Measurements from ENCODE around the gene ANKRD13D.
"Not testable (repeated sequence)": the region's sequence is repeated elsewhere in the genome, so short reads cannot be mapped to it uniquely, and the experiment has no call there.

ANKRD13D gene

DNA sequence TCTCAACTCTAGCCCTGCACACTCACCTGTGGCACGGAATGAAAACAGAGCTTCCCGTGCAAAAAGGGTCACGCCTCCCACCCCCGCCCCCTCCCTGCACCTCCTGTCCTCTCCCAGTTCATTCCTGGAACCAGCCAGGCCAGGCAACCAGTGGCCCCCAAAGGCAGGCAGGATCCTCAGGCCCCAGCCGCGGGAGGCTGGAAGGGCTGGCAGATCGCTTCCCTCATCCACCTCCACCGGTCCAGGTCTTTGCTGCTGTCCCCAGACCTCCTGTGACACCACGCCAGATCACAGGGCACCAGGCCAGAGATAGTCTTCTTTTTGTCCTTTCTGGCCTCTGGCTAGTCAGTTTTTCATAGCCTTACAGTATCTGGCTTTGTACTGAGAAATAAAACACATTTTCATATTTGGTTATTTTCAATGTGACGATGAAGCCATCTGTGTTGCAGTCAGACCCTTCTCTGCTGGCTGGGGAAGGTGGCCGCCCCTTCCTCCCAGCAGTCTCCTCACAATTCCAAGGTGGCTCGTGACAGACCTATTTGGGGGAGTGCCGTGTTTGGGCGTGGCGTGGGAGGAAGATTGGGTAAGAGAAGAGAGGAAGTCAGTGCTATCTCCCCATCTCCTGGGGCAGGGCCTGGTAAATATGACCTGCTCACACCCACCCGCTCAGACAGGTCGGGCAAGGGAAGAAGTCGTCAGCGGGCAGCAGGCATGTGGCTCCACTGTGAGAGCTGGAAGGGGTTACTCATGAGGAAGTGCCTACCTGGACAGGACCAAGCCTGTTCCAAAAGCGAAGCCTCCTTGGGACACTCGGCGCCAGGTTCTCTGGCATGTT is 23.3 kb downstream of the ANKRD13D start:
- Histone ChIP-seq H3K27me3 (ENCODE audit: control insufficient read depth in 1 of 2, insufficient read depth in 2 of 2, low read length in 2 of 2) (no peaks in the 10 kb centered on the region), H3K4me3 (ENCODE audit: low read depth in 1 of 2, low read length in 2 of 2) (no peak overlapping the region), H3K4me1 (ENCODE audit: insufficient read depth, low read length) (no peaks in the 10 kb centered on the region), H3K9me3 (ENCODE audit: low read length) (no peaks in the 10 kb centered on the region), H3K36me3 (ENCODE audit: insufficient read depth, low read length) (no peaks in the 10 kb centered on the region), H3K27ac (ENCODE audit: low read depth, low read length) (no peak overlapping the region), H3K9ac (ENCODE audit: low read length) (no peak overlapping the region)

DNA sequence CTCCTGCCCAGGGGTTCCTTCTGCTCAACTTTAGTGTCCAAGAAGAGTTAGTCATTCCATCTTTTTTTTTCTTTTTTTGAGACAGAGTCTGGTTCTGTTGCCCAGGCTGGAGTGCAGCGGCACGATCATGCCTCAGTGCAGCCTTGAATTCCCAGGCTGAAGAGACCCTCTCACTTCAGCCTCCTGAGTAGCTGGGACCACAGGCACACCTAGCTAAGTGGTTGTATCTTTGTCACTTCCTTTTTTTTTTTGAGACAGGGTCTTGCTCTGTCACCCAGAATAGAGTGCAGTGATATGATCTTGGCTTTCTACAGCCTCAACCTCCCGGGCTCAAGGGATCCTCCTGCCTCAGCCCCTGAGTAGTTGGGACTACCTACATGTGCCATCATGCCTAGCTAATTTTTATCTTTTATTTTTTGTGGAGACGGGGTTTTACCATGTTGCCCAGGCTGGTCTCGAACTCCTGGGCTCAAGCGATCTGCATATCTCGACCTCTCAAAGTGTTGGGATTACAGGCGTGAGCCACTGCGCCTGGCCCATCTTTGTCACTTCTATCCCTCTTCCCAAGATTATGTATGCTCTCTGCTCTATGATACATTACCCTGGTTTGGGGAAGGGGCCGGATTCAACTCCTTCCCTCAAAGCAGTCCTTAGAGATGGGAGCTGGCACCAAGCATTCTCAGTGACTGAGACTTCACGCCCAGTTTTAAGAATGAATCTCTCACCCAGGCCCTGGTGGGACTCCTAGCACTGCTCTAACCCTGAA is 24.2 kb downstream of the ANKRD13D start:
- H3K36me3 ChIP-seq (ENCODE audit: insufficient read depth, low read length): no peaks in the 10 kb centered on the region
- no peaks in the 10 kb centered on the region for H3K27me3 ChIP-seq (ENCODE audit: control insufficient read depth in 1 of 2, insufficient read depth in 2 of 2, low read length in 2 of 2)
- H3K27ac ChIP-seq (ENCODE audit: low read depth, low read length): no peak overlapping the region
- H3K9me3 ChIP-seq (ENCODE audit: low read length): no peaks in the 10 kb centered on the region
- peaks cover 2% of the 10 kb centered on the region for H3K4me1 ChIP-seq (ENCODE audit: insufficient read depth, low read length)
- no peak overlapping the region for H3K4me3 ChIP-seq (ENCODE audit: low read depth in 1 of 2, low read length in 2 of 2)
- no peak overlapping the region for H3K9ac ChIP-seq (ENCODE audit: low read length)

DNA sequence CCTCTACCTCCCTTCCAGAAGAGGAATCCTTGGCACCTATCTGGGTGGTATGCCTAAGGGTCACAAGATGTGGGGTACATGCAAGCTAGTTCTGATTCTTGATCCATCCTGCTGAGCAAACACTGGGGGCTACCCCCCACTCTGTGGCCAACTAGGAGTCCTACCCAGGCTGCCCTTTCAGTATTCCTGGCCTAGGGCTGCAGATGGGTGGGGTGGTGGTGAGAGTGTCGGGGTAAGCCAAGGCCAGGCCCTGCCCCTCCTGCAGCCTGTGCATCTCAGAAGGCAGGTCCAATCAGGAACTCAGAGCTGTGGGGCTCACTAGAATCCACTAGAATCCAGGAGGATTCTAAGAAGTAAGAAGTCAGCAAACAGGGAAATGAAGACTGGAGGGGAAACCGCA is 25.1 kb downstream of the ANKRD13D start:
- Histone ChIP-seq H3K27ac (ENCODE audit: low read depth, low read length) (no peak overlapping the region), H3K4me3 (ENCODE audit: low read depth in 1 of 2, low read length in 2 of 2) (no peak overlapping the region), H3K4me1 (ENCODE audit: insufficient read depth, low read length) (peaks cover 11% of the 10 kb centered on the region), H3K36me3 (ENCODE audit: insufficient read depth, low read length) (no peaks in the 10 kb centered on the region), H3K9me3 (ENCODE audit: low read length) (no peaks in the 10 kb centered on the region), H3K9ac (ENCODE audit: low read length) (no peak overlapping the region), H3K27me3 (ENCODE audit: control insufficient read depth in 1 of 2, insufficient read depth in 2 of 2, low read length in 2 of 2) (no peaks in the 10 kb centered on the region)

DNA sequence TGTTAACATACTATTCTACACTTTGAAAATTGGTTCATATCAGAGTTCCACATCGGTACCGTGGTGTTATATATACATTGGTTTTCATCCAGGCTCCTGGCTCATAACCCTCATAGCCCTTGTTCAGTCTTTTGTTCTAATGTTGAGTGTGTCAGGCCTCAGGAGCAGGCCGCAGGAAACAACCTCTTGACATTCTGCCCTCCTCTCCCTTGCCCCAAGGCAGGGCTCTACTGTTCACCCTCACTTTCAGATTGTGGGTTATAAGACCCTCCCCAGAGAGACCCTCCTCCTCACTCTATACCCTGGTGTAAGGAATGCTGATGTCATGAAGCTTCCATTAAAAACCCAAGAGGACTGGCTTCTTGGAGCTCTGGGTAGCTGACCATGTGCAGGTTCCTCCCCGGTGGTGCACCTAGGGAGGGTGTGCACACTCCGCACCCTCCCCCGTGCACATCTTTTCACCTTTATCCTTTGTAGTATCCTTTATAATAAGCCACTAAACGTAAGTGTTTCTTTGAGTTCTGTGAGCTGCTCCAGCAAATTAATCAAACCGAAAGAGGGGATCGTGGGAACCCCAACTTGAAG is 26.3 kb downstream of the ANKRD13D start:
- Histone ChIP-seq H3K4me1 (ENCODE audit: insufficient read depth, low read length) (peaks cover 11% of the 10 kb centered on the region), H3K36me3 (ENCODE audit: insufficient read depth, low read length) (no peaks in the 10 kb centered on the region), H3K27me3 (ENCODE audit: control insufficient read depth in 1 of 2, insufficient read depth in 2 of 2, low read length in 2 of 2) (no peaks in the 10 kb centered on the region), H3K4me3 (ENCODE audit: low read depth in 1 of 2, low read length in 2 of 2) (no peak overlapping the region), H3K9me3 (ENCODE audit: low read length) (no peaks in the 10 kb centered on the region), H3K9ac (ENCODE audit: low read length) (no peak overlapping the region), H3K27ac (ENCODE audit: low read depth, low read length) (no peak overlapping the region)

DNA sequence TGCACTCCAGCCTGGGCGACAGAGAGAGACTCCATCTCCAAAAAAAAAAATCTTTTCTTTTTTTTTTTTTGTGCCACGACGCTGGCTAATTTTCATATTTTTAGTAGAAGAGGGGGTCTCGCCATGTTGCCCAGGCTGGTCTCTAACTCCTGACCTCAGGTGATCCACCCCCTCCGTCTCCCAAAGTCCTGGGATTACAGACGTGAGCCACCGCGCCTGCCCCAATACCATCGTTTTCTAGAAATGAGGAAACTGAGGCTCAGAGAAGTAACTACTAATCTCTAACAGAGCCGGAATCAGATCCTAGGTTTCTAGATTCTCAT is 27.7 kb downstream of the ANKRD13D start:
- Histone ChIP-seq H3K4me3 (ENCODE audit: low read depth in 1 of 2, low read length in 2 of 2) (peak overlapping the region; percentile 81 to 85), H3K9ac (ENCODE audit: low read length) (peak overlapping the region; percentile 61), H3K4me1 (ENCODE audit: insufficient read depth, low read length) (peaks cover 11% of the 10 kb centered on the region), H3K9me3 (ENCODE audit: low read length) (no peaks in the 10 kb centered on the region), H3K36me3 (ENCODE audit: insufficient read depth, low read length) (no peaks in the 10 kb centered on the region), H3K27ac (ENCODE audit: low read depth, low read length) (peak overlapping the region; percentile 80), H3K27me3 (ENCODE audit: control insufficient read depth in 1 of 2, insufficient read depth in 2 of 2, low read length in 2 of 2) (no peaks in the 10 kb centered on the region)

DNA sequence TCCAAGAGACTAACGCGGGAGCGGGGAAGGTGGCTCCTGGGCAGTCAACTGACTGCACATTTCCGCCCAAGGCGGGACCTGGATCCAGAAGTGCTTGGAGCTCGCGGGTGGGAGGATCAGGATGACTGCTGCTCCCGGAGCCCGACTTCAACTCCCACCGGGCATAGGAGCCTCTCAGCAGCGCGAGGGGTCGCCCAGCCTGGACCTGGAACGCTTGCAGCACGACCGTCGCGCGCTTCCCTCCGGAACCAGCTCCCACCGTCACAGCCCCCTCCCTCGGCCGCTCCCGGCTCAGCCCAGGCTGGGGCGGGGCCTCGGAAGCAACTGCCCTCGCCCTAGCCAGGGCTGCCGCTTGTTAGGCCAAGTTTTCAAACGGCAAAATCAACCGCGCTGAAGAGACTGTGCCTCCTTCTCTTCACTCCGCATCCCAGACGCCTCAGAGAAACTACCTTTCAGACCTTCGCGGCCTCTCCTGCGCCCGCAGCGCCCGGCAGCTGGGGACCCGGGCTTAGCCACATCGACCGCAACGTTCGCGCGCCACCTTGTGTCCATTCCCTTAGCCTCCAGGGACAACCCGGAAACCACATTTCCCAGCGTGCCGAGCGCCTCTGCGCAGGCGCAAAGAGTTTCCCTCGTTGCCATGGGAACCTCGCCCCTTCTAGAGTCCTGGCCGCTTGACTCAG is 28.2 kb downstream of the ANKRD13D start:
- Histone ChIP-seq H3K27me3 (ENCODE audit: control insufficient read depth in 1 of 2, insufficient read depth in 2 of 2, low read length in 2 of 2) (no peaks in the 10 kb centered on the region), H3K9me3 (ENCODE audit: low read length) (no peaks in the 10 kb centered on the region), H3K9ac (ENCODE audit: low read length) (peak overlapping the region; percentile 61), H3K27ac (ENCODE audit: low read depth, low read length) (peak overlapping the region; percentile 80), H3K36me3 (ENCODE audit: insufficient read depth, low read length) (no peaks in the 10 kb centered on the region), H3K4me3 (ENCODE audit: low read depth in 1 of 2, low read length in 2 of 2) (peak overlapping the region; percentile 81 to 85), H3K4me1 (ENCODE audit: insufficient read depth, low read length) (peaks cover 11% of the 10 kb centered on the region)

DNA sequence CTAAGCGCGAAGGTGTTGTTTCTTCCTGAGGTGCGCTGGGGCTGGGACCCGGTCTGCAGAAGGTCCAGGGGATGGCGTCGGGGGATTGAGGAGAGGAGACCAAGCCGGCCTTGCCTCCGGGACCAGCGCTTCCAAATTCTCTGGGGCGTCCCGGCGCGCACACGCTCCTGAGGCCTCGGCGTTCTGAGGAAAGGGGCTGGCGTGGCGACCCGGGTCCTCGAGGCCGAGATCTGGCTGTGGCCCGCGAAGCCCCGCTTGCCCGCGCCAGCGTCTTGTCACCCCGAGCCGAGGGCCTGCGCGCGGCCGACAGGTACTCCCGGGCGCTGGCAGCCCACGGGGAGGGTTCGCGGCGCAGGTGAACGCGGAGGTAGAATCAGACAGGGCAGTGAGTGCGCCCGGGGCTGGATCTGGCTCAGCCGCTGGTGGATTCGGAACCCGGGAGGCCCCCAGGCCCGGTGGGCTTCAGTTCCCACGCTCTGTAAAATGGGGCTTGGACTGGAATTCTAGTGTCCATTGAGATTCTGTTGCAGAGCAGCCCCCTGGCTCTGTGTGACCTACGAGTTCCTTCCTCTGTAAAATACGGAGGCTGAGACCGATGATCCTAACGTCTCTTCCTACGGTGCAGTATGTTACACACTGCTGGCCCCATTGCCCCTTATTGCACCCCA is 28.9 kb downstream of the ANKRD13D start:
- no peaks in the 10 kb centered on the region for H3K27me3 ChIP-seq (ENCODE audit: control insufficient read depth in 1 of 2, insufficient read depth in 2 of 2, low read length in 2 of 2)
- peaks cover 11% of the 10 kb centered on the region for H3K4me1 ChIP-seq (ENCODE audit: insufficient read depth, low read length)
- H3K4me3 ChIP-seq (ENCODE audit: low read depth in 1 of 2, low read length in 2 of 2): peak overlapping the region; percentile 81 to 85
- no peaks in the 10 kb centered on the region for H3K36me3 ChIP-seq (ENCODE audit: insufficient read depth, low read length)
- peak overlapping the region; percentile 31 for H3K9ac ChIP-seq (ENCODE audit: low read length)
- H3K9me3 ChIP-seq (ENCODE audit: low read length): no peaks in the 10 kb centered on the region
- peak overlapping the region; percentile 80 for H3K27ac ChIP-seq (ENCODE audit: low read depth, low read length)

DNA sequence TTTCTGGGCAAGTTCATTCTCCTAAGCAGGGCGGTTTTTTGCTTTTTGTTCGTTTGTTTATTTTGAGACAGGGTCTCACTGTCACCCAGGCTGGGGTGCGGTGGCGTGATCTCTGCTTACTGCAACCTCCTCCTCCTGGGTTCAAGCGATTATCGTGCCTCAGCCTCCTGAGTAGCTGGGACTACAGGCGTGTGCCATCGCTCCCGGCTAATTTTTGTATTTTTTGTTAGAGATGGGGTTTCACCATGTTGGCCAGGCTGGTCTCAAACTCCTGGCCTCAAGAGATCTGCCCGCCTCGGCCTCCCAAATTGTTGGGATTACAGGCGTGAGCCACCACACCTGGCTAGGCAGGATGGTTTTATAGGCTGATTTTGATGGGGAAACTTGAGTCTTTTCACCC is 29.8 kb downstream of the ANKRD13D start:
- not testable (repeated sequence) for H3K9me3 ChIP-seq (ENCODE audit: low read length); H3K36me3 ChIP-seq (ENCODE audit: insufficient read depth, low read length); H3K27ac ChIP-seq (ENCODE audit: low read depth, low read length); H3K27me3 ChIP-seq (ENCODE audit: control insufficient read depth in 1 of 2, insufficient read depth in 2 of 2, low read length in 2 of 2)
- Histone ChIP-seq H3K4me1 (ENCODE audit: insufficient read depth, low read length) (peaks cover 11% of the 10 kb centered on the region), H3K4me3 (ENCODE audit: low read depth in 1 of 2, low read length in 2 of 2) (peak overlapping the region; percentile 81 to 85), H3K9ac (ENCODE audit: low read length) (peak overlapping the region; percentile 31)

DNA sequence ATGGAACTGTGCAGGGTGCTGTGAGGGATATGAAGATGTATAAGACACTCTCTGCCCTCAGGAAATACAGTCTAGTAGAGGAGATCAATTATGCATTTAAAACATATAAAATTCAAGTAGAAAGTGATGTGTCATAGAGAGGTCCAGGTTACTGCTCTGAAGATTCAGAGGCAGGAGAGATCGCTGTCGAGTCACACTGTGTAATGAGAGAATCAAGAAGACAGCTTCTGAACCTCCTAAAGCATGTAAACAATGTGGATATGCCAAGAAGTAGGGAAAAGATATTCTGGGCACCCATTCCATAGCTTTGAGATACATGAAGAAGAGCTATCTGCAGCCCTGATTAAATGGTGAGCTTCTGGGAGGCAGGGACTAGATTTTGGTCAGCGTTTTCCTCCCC is 30.9 kb downstream of the ANKRD13D start:
- Histone ChIP-seq H3K36me3 (ENCODE audit: insufficient read depth, low read length) (no peaks in the 10 kb centered on the region), H3K27me3 (ENCODE audit: control insufficient read depth in 1 of 2, insufficient read depth in 2 of 2, low read length in 2 of 2) (no peaks in the 10 kb centered on the region), H3K4me1 (ENCODE audit: insufficient read depth, low read length) (peaks cover 11% of the 10 kb centered on the region), H3K9ac (ENCODE audit: low read length) (no peak overlapping the region), H3K4me3 (ENCODE audit: low read depth in 1 of 2, low read length in 2 of 2) (no peak overlapping the region), H3K27ac (ENCODE audit: low read depth, low read length) (no peak overlapping the region), H3K9me3 (ENCODE audit: low read length) (no peaks in the 10 kb centered on the region)

DNA sequence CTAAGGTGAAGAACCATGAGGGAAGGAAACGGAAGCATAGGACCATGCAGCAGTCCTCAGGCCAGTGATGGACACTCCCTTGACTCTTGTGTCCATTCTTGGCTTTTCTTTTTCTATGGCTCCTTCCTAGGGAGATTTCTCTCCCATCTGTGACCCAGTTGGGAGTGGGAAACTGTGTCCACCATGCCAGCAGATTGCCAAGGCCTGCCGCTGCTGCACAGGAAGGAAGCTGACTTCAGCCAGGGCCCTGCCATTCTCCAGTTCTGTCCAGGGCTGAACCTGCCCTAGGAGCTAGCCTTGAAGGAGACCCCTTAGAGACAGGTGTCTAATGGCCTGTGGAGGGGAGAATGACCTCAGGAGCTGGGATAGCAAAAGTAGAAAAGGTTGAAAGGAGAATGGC is 31.6 kb downstream of the ANKRD13D start:
- Histone ChIP-seq H3K36me3 (ENCODE audit: insufficient read depth, low read length) (no peaks in the 10 kb centered on the region), H3K4me3 (ENCODE audit: low read depth in 1 of 2, low read length in 2 of 2) (no peak overlapping the region), H3K27me3 (ENCODE audit: control insufficient read depth in 1 of 2, insufficient read depth in 2 of 2, low read length in 2 of 2) (no peaks in the 10 kb centered on the region), H3K4me1 (ENCODE audit: insufficient read depth, low read length) (peaks cover 11% of the 10 kb centered on the region), H3K9ac (ENCODE audit: low read length) (no peak overlapping the region), H3K9me3 (ENCODE audit: low read length) (no peaks in the 10 kb centered on the region), H3K27ac (ENCODE audit: low read depth, low read length) (no peak overlapping the region)
